Stimulated activated CD8-positive, alpha-beta memory T cell treated with anti-CD3 and anti-CD28 coated beads, Interleukin-15, amount 100 ng/mL, for 1 hour (primary cell): ENCODE results near the gene DMWD.

ENCODE experiments used
- DNase-seq: peaks from one replicate; pipeline ENCODE4 v3.0.0-alpha.2; 2020; ENCODE audit warnings: low read depth

Gene DMWD

GRCh38 chr19:45745606-45746005, 47.0 kb downstream of the DMWD start:
- DNase-seq = no peak

- no peak for DNase-seq
Observed at GRCh38 chr19:45742969-45743368, 49.7 kb downstream of the DMWD start.

GRCh38 chr19:45739498-45740439, 52.9 kb downstream of the DMWD start:
- DNase-seq = no peak

- no peak for DNase-seq
Observed at GRCh38 chr19:45733160-45733810, 59.4 kb downstream of the DMWD start, which contains the start of gene MEIOSIN. MEIOSIN (plus strand) TSS chr19:45733439; CDS start chr19:45735377, 1,938 bp downstream.
